ENCODE measurements around the gene MMP26.
"Not testable (repeated sequence)": the region's sequence is repeated elsewhere in the genome, so short reads cannot be mapped to it uniquely, and the experiment has no call there.

Gene MMP26

DNA sequence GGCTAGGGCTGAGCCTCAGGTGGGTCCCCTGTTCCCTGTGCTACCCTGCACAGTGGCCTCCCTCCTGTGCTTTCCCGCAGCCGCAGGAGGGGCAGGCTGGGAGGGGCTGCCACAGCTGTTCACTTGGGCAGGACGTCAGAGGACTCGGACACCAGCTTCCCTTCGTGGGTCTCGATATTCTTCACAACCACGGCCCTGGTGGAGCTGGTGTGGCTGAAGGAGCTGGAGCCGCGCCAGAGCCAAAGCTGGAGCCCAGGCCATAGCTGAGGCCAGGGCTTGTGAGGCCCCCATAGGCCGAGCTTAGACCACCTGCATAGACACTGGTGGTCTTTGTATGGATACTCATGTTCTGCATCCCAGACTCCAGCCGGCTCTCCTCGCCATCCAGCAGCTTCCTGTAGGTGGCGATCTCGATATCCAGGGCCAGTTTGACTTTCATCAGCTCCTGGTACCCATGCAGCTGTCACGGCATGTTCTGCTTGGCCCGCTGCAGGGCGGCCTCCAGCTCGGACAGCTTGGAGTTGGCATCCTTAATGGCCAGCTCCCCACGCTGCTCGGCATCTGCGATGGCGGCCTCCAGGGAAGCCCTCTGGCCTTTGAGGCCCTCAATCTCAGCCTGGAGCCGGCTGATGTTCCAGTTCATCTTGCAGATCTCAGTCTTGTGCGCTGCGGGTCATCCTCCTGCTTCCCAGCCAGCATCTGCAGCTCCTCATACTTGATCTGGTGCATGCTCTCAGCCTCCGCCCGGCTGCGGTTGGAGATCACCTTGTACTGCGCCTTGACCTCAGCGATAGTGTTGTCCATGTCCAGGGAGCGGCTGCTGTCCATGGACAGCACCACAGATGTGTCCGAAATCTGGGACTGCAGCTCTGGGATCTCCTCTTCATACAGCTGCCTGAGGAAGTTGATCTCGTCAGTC, 18.3 kb downstream of the MMP26 start:
- not testable (repeated sequence) for DNase-seq (ENCODE audit: low spot score)

DNA sequence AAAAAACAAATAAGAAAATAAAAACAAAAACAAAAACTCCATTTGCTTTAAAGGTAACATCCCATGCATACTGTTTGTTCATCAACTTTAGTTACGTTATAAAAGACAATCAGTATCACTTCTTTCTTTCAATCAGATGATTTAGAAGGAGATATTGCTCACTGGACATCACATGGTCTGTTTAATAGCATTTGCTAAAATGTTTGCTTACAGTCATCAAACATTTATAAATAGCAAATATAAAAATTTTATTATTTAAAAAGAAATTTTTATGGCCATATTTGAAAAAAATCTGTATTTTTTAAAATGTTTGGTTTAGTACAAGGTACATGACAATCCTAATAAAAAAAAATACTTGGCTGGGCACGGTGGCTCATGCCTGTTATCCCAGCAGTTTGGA, 22.6 kb downstream of the MMP26 start:
- no peak for DNase-seq (ENCODE audit: low spot score)

DNA sequence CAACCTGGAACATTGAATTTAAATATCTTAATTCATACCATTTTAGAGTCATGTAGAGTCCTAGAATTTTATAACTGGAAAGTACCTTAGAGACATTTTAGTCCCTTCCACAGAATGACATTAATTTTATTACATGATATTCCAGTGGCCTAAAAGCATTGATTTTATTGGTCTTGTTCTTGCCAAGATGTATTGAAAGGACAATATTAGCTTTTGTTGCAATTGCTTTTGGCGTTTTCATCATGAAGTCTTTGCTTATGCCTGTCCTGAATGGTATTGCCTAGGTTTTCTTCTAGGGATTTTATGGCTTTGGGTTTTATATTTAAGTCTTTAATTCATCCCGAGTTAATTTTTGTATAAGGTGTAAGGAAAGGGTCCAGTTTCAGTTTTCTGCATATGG, 36.2 kb downstream of the MMP26 start:
- no peak for DNase-seq (ENCODE audit: low spot score)

DNA sequence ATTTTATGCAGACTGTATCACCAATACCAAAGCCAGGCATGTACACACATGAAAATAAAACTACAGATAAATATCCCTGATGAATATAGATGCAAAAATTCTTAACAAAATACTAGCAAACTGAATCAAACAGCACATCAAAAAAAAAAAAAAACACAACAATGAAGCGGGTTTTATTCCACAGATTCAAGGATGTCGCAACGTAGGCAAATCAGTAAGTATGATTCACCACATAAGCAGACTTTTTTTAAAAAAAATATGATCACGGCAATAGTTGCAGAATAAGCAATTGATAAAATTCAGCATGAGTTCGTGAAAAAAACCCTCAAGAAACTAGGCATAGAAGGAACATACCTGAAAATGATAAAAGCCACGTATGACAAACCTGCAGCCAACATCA, 43.9 kb downstream of the MMP26 start:
- no peak for DNase-seq (ENCODE audit: low spot score)

DNA sequence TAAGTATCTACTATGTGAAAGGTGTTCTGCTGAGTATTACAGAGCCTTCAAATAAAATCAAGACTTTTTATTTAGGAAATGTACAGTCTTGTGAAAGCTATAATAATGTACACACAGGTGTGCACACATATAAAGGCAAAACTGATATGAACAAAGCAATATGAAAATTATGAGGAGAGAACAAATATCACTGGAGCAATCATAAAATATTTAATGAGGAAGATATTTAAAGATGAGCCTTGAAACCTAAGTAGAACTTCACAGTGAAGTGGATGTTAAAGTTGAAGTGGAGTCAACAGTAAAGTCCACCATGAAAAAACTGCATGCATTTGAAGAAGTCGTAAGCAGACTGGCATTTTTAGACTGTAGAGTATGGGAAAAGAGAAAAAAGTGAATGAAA, 46.6 kb downstream of the MMP26 start:
- no peak for DNase-seq (ENCODE audit: low spot score)
